Endothelial cell of umbilical vein (primary cell): ENCODE data around the gene KIF25. TPM values are rescaled to one million over a fixed set of nuclear protein-coding genes. Genes with fewer than 3 reads are reported as not detected.

Experiments used
- BruUV-seq: library from RNA; stranded (reverse); fragments of 400-500 nt; replicated peaks from 2 replicates; lab custom pipeline; 2021; lab: Mats Ljungman, UMichigan
- CTCF ChIA-PET: fragments of 300-600, 350-600 bp; sonication (Branson Sonifier 250); formaldehyde crosslinking; loops from one replicate; lab custom pipeline; 2021; ENCODE audit warnings: antibody characterized with exemption, inconsistent platforms; lab: Charles Lee
- POLR2A ChIA-PET: fragments of 300-600, 350-600 bp; sonication (Branson Sonifier 250); formaldehyde crosslinking; loops from one replicate; lab custom pipeline; 2021; ENCODE audit warnings: antibody characterized with exemption, inconsistent platforms; lab: Charles Lee
- DNase-seq: peaks from one replicate; pipeline ENCODE4 v3.0.0-alpha.2; 2011; ENCODE audit warnings: low read depth, low spot score
- FAIRE-seq: peaks from 2 replicates; lab custom pipeline; 2011; peaks lifted over from hg19 to GRCh38; lab: Jason Lieb, UNC
- H2AFZ ChIP-seq: 2 replicates; pipeline ENCODE4 v1.6.0; 2012; ENCODE audit warnings: low read depth, low read length, control low read depth, inconsistent platforms
- H3K27ac ChIP-seq: 2 replicates; pipeline ENCODE4 v1.5.1; 2011; ENCODE audit warnings: low read depth, mild to moderate bottlenecking, control low read depth, low read length, moderate library complexity; ENCODE audit not compliant: insufficient read depth
- H3K27me3 ChIP-seq, 2 experiments: 2 replicates each; pipeline versions ENCODE4 v1.6.0 to v1.6.1; 2011; ENCODE audit warnings: low read length in 2 of 2, mixed read lengths in 1 of 2; ENCODE audit not compliant: control insufficient read depth in 2 of 2, insufficient read depth in 2 of 2
- H3K36me3 ChIP-seq, 2 experiments: 2 replicates in 1 of 2; 3 replicates in 1 of 2; pipeline ENCODE4 v1.5.1; 2011; ENCODE audit warnings: low read length in 2 of 2, mild to moderate bottlenecking in 1 of 2, moderate library complexity in 1 of 2; ENCODE audit not compliant: control insufficient read depth in 2 of 2, insufficient read depth in 2 of 2; ENCODE audit errors: extremely low read depth in 1 of 2
- H3K4me1 ChIP-seq: 3 replicates; pipeline ENCODE4 v1.5.1; 2011; ENCODE audit warnings: mild to moderate bottlenecking, low read length; ENCODE audit not compliant: control insufficient read depth, insufficient read depth; ENCODE audit errors: extremely low read depth
- H3K4me2 ChIP-seq: 2 replicates; pipeline ENCODE4 v1.6.1; 2011; ENCODE audit warnings: low read length, control low read depth, mixed read lengths; ENCODE audit not compliant: insufficient read depth
- H3K4me3 ChIP-seq, 3 experiments: fragments of 200-600 bp in 1 of 3; sonication (generic), shearing (Covaris generic) in 1 of 3; replicated peaks in 1 of 3; 2 replicates each; pipeline ENCODE4 v1.5.1; 2011 to 2016; ENCODE audit warnings: control low read depth in 3 of 3, low read length in 3 of 3, mild to moderate bottlenecking in 2 of 3, inconsistent platforms in 1 of 3, low read depth in 1 of 3, moderate library complexity in 1 of 3; ENCODE audit not compliant: insufficient read depth in 1 of 3
- H3K79me2 ChIP-seq: 2 replicates; pipeline ENCODE4 v1.6.0; 2012; ENCODE audit warnings: low read length, inconsistent platforms; ENCODE audit not compliant: control insufficient read depth, insufficient read depth
- H3K9ac ChIP-seq: replicated peaks from 2 replicates; pipeline ENCODE3; 2011; ENCODE audit warnings: low read length, control low read depth; ENCODE audit not compliant: insufficient read depth; ENCODE audit errors: extremely low read depth
- H3K9me1 ChIP-seq: replicated peaks from 3 replicates; pipeline ENCODE4 v1.6.0; 2011; ENCODE audit warnings: mild to moderate bottlenecking, low read length; ENCODE audit not compliant: control insufficient read depth, insufficient read depth; ENCODE audit errors: extremely low read depth
- H3K9me3 ChIP-seq: replicated peaks from 2 replicates; pipeline ENCODE4 v1.5.1; 2012; ENCODE audit warnings: low read length, inconsistent platforms; ENCODE audit not compliant: control insufficient read depth, insufficient read depth
- H4K20me1 ChIP-seq: replicated peaks from 2 replicates; pipeline ENCODE3; 2011; ENCODE audit warnings: mild to moderate bottlenecking, low read length; ENCODE audit not compliant: control insufficient read depth, insufficient read depth; ENCODE audit errors: extremely low read depth
- EZH2 ChIP-seq: IDR thresholded peaks from 2 replicates; pipeline ENCODE4 v1.6.1; 2012; ENCODE audit warnings: borderline replicate concordance, low read depth, mild to moderate bottlenecking, moderate library complexity, low read length, inconsistent platforms; ENCODE audit not compliant: severe bottlenecking
- FOS ChIP-seq: IDR thresholded peaks from 2 replicates; pipeline ENCODE4 v1.6.1; 2011; ENCODE audit warnings: mild to moderate bottlenecking, low read length, moderate library complexity, borderline replicate concordance; ENCODE audit not compliant: insufficient read depth
- GATA2 ChIP-seq: IDR thresholded peaks from 2 replicates; pipeline ENCODE4 v1.7.0; 2011; ENCODE audit warnings: low read depth, mild to moderate bottlenecking, moderate library complexity, mixed read lengths, low read length; ENCODE audit not compliant: insufficient read length, insufficient read depth
- JUN ChIP-seq: IDR thresholded peaks from 2 replicates; pipeline ENCODE4 v1.6.1; 2011; ENCODE audit warnings: borderline replicate concordance, low read depth; ENCODE audit not compliant: insufficient read length, insufficient read depth
- MAX ChIP-seq: IDR thresholded peaks from 2 replicates; pipeline ENCODE4 v1.6.1; 2011; ENCODE audit not compliant: insufficient read depth, insufficient read length
- MYC ChIP-seq: IDR thresholded peaks from one replicate; pipeline ENCODE4 v1.6.1; 2011; ENCODE audit warnings: mild to moderate bottlenecking, low read depth, low read length
- POLR2A ChIP-seq: IDR thresholded peaks from 2 replicates; pipeline ENCODE4 v1.6.1; 2012; ENCODE audit warnings: low read depth, mild to moderate bottlenecking, control low read depth, low read length
- POLR2AphosphoS5 ChIP-seq: IDR thresholded peaks from 2 replicates; pipeline ENCODE4 v1.6.1; 2012; ENCODE audit warnings: low read depth, mild to moderate bottlenecking, control low read depth, low read length, moderate library complexity; ENCODE audit not compliant: insufficient read depth
- dilution Hi-C: fragments of 300-500 bp; cut with MboI; formaldehyde crosslinking; loops from one replicate; pipeline ENCODE4 v1.15.0; 2019; ENCODE audit warnings: low sequenced_read_pairs; ENCODE audit not compliant: extremely low pct_ligation_motif_present
- intact Hi-C: fragments of 100-400 bp; cut with micrococcal nuclease; formaldehyde crosslinking; loops from one replicate; pipeline ENCODE4 v1.10.0; 2022
- polyA plus RNA-seq, 4 experiments: library from polyadenylated mRNA; depleted of rRNA in 3 of 4; stranded (reverse) in 3 of 4; unstranded in 1 of 4; fragments of >200 nt; gene quantifications; 2 replicates each; pipeline versions ENCODE4 v1.2.1 to v1.2.3, GENCODE V29; 2011 to 2012; ENCODE audit warnings: missing spikeins in 1 of 4
- total RNA-seq: library from RNA; stranded (reverse); gene quantifications from 2 replicates; pipeline ENCODE4 v1.2.3, GENCODE V29; 2021

Gene KIF25
- total and polyA plus RNA-seq, 2 donors (not counting 3 experiments of a cell fraction or from before 2014, with no cell fraction given) = not detected

DNA sequence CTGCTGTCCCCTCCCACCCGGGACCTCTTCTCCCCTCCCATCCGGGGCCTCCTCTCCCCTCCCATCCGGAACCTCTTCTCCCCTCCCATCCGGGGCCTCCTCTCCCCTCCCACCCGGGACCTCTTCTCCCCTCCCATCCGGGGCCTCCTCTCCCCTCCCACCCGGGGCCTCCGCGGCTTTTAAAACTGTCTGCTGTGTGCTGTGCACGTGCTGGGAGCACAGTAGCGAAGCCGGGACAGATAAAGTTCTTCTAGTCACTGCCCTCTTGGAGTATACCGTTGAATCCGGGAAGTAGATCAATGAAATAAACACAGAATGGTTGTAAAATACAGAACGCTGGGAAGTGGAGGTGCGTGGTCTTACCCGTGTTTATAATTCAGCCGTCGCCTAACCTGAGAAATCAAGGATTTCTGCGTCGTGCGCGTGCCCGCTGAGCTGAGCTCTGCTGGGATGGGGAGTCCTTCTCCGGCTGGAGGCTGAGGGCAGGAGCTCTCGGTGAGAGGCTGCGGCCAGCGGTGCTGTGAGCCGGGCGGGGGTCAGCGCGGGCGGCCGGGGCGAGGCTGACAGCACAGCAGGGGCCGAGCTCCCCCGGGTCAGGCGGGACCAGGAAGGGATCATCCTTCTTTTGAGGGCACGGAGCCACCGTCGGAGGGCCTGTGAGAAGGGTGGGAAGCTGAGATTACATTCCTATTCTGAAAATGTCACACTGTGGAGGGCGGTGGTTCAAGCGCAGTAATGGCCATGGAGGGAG is 19.6 kb upstream of the KIF25 start:
- ChIA-PET CTCF (no interaction called here), POLR2A (no interaction called here)
- no peak overlapping the region for H3K4me3 ChIP-seq
- intact Hi-C loops = no loop called here
- H3K9me3 ChIP-seq = no peaks in the 10 kb centered on the region
- peaks cover 12% of the 10 kb centered on the region for H3K4me1 ChIP-seq
- TF ChIP-seq MAX = no peak
- no peak for TF ChIP-seq GATA2
- TF ChIP-seq POLR2AphosphoS5 = no peak
- TF ChIP-seq POLR2A = no peak
- no peak for TF ChIP-seq EZH2
- TF ChIP-seq JUN = no peak
- TF ChIP-seq MYC = no peak
- no peak for TF ChIP-seq FOS
- FAIRE-seq (no peak), DNase-seq (no peak)
- no peaks in the 10 kb centered on the region for H3K79me2 ChIP-seq
- BruUV-seq = no TSS peak
- H3K36me3 ChIP-seq = no peaks in the 10 kb centered on the region
- H4K20me1 ChIP-seq = no peaks in the 10 kb centered on the region
- H3K9ac ChIP-seq = no peak overlapping the region
- H3K4me2 ChIP-seq = no peak overlapping the region
- no peaks in the 10 kb centered on the region for H3K9me1 ChIP-seq
- H3K27me3 ChIP-seq = no peaks in the 10 kb centered on the region
- H2AFZ ChIP-seq = no peak overlapping the region
- no peak overlapping the region for H3K27ac ChIP-seq
- dilution Hi-C loops = no loop called here

DNA sequence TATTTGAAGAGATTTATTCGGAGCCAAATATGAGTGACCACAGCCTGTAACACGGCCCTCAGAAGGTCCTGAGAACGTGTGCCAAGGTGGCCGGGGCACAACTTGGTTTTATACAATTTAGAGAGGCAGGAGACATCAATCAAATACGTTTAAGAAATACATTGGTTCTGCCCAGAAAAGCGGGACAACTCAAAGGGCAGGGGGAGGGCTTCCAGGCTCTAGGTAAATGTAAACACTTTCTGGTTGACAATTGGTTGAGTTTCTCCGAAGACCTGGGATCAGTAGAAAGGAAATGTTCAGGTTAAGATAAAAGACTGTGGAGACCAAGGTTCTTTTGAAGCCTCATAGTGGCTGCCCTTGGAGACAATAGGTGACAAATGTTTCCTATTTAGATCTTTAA is 18.9 kb upstream of the KIF25 start:
- Histone ChIP-seq H4K20me1 (no peaks in the 10 kb centered on the region), H3K27me3 (no peaks in the 10 kb centered on the region), H3K4me3 (no peak overlapping the region), H3K79me2 (no peaks in the 10 kb centered on the region), H3K9me3 (no peaks in the 10 kb centered on the region), H3K9ac (no peak overlapping the region), H2AFZ (no peak overlapping the region), H3K9me1 (no peaks in the 10 kb centered on the region), H3K36me3 (no peaks in the 10 kb centered on the region), H3K4me2 (no peak overlapping the region), H3K27ac (no peak overlapping the region), H3K4me1 (peaks cover 12% of the 10 kb centered on the region)
- ChIA-PET POLR2A (no interaction called here), CTCF (no interaction called here)
- TF ChIP-seq MAX (no peak), POLR2AphosphoS5 (no peak)
- DNase-seq = no peak
- dilution Hi-C loops (no loop called here), intact Hi-C loops (no loop called here)
- BruUV-seq = no TSS peak
- no peak for FAIRE-seq
